Mucosa of stomach (tissue), 1 donor: ENCODE data around the gene LPAR2.

Source experiments
- H3K27me3 ChIP-seq: one replicate; pipeline ENCODE4 v1.7.0; 2013; ENCODE audit warnings: mild to moderate bottlenecking, low read length; ENCODE audit not compliant: control insufficient read depth, insufficient read depth
- H3K36me3 ChIP-seq: one replicate; pipeline ENCODE4 v1.7.0; 2013; ENCODE audit warnings: low read length; ENCODE audit not compliant: control insufficient read depth, insufficient read depth
- H3K4me1 ChIP-seq: one replicate; pipeline ENCODE4 v1.7.0; 2013; ENCODE audit warnings: mild to moderate bottlenecking, low read length; ENCODE audit not compliant: control insufficient read depth, insufficient read depth
- H3K4me3 ChIP-seq: one replicate; pipeline ENCODE4 v1.7.0; 2013; ENCODE audit warnings: low read length
- H3K9ac ChIP-seq: one replicate; pipeline ENCODE4 v1.7.0; 2013; ENCODE audit warnings: mild to moderate bottlenecking, low read length, moderate library complexity
- H3K9me3 ChIP-seq: one replicate; pipeline ENCODE4 v1.7.0; 2013; ENCODE audit warnings: mild to moderate bottlenecking, low read length, moderate library complexity; ENCODE audit not compliant: control insufficient read depth
- donor health status: Pancreatic carcinoma.

LPAR2 gene

GRCh38 chr19:19661141-19661674 lies 33.2 kb upstream of the LPAR2 start:
- Histone ChIP-seq H3K36me3 (peaks cover 14% of the 10 kb centered on the region), H3K9me3 (no peaks in the 10 kb centered on the region), H3K27me3 (no peaks in the 10 kb centered on the region), H3K4me3 (no peak overlapping the region), H3K9ac (no peak overlapping the region), H3K4me1 (peaks cover 15% of the 10 kb centered on the region)

- Histone ChIP-seq H3K27me3 (no peaks in the 10 kb centered on the region), H3K4me3 (no peak overlapping the region), H3K9me3 (no peaks in the 10 kb centered on the region), H3K4me1 (peaks cover 15% of the 10 kb centered on the region), H3K36me3 (peaks cover 23% of the 10 kb centered on the region), H3K9ac (no peak overlapping the region)
These were observed 31.7 kb upstream of the LPAR2 start for GRCh38 chr19:19659646-19660245.

GRCh38 chr19:19657397-19657783 lies 29.4 kb upstream of the LPAR2 start:
- no peak overlapping the region for H3K4me3 ChIP-seq
- H3K9ac ChIP-seq, result no peak overlapping the region
- H3K9me3 ChIP-seq, result no peaks in the 10 kb centered on the region
- H3K4me1 ChIP-seq, result peaks cover 9% of the 10 kb centered on the region
- no peaks in the 10 kb centered on the region for H3K27me3 ChIP-seq
- peaks cover 36% of the 10 kb centered on the region for H3K36me3 ChIP-seq

GRCh38 chr19:19656451-19657396 lies 28.7 kb upstream of the LPAR2 start:
- H3K36me3 ChIP-seq, result peaks cover 37% of the 10 kb centered on the region
- no peaks in the 10 kb centered on the region for H3K27me3 ChIP-seq
- H3K9ac ChIP-seq, result no peak overlapping the region
- no peaks in the 10 kb centered on the region for H3K9me3 ChIP-seq
- no peak overlapping the region for H3K4me3 ChIP-seq
- H3K4me1 ChIP-seq, result peaks cover 4% of the 10 kb centered on the region

GRCh38 chr19:19655641-19656343 lies 27.8 kb upstream of the LPAR2 start:
- Histone ChIP-seq H3K36me3 (peaks cover 40% of the 10 kb centered on the region), H3K9ac (no peak overlapping the region), H3K9me3 (no peaks in the 10 kb centered on the region), H3K4me3 (no peak overlapping the region), H3K4me1 (no peaks in the 10 kb centered on the region), H3K27me3 (no peaks in the 10 kb centered on the region)

- Histone ChIP-seq H3K9ac (no peak overlapping the region), H3K4me1 (no peaks in the 10 kb centered on the region), H3K27me3 (no peaks in the 10 kb centered on the region), H3K9me3 (no peaks in the 10 kb centered on the region), H3K4me3 (no peak overlapping the region), H3K36me3 (peaks cover 47% of the 10 kb centered on the region)
These were observed 27.1 kb upstream of the LPAR2 start for GRCh38 chr19:19655051-19655594.

GRCh38 chr19:19654441-19654840 lies 26.4 kb upstream of the LPAR2 start:
- Histone ChIP-seq H3K4me3 (no peak overlapping the region), H3K9ac (no peak overlapping the region), H3K4me1 (no peaks in the 10 kb centered on the region), H3K27me3 (no peaks in the 10 kb centered on the region), H3K9me3 (no peaks in the 10 kb centered on the region), H3K36me3 (peaks cover 47% of the 10 kb centered on the region)

GRCh38 chr19:19653597-19654147 lies 25.7 kb upstream of the LPAR2 start:
- Histone ChIP-seq H3K4me1 (no peaks in the 10 kb centered on the region), H3K36me3 (peaks cover 47% of the 10 kb centered on the region), H3K9me3 (no peaks in the 10 kb centered on the region), H3K4me3 (no peak overlapping the region), H3K9ac (no peak overlapping the region), H3K27me3 (no peaks in the 10 kb centered on the region)

- peaks cover 47% of the 10 kb centered on the region for H3K36me3 ChIP-seq
- H3K27me3 ChIP-seq, result no peaks in the 10 kb centered on the region
- H3K9me3 ChIP-seq, result no peaks in the 10 kb centered on the region
- H3K9ac ChIP-seq, result no peak overlapping the region
- H3K4me1 ChIP-seq, result no peaks in the 10 kb centered on the region
- H3K4me3 ChIP-seq, result no peak overlapping the region
These were observed 24.7 kb upstream of the LPAR2 start for GRCh38 chr19:19652482-19653295.

- Histone ChIP-seq H3K9ac (no peak overlapping the region), H3K27me3 (no peaks in the 10 kb centered on the region), H3K36me3 (peaks cover 45% of the 10 kb centered on the region), H3K4me1 (no peaks in the 10 kb centered on the region), H3K4me3 (no peak overlapping the region), H3K9me3 (no peaks in the 10 kb centered on the region)
These were observed 23.1 kb upstream of the LPAR2 start for GRCh38 chr19:19651076-19651475.

- Histone ChIP-seq H3K4me3 (no peak overlapping the region), H3K27me3 (no peaks in the 10 kb centered on the region), H3K9me3 (no peaks in the 10 kb centered on the region), H3K9ac (no peak overlapping the region), H3K36me3 (peaks cover 40% of the 10 kb centered on the region), H3K4me1 (no peaks in the 10 kb centered on the region)
These were observed 22.3 kb upstream of the LPAR2 start for GRCh38 chr19:19650331-19650730.
